ENCODE data around the gene NXPH4. TPM values are rescaled to one million over a fixed set of nuclear protein-coding genes. Genes with fewer than 3 reads are reported as not detected.

The NXPH4 gene
- total RNA-seq, 4 donors from 2014 or later: 0.21 to 5.0 (median 2.5) TPM

DNA sequence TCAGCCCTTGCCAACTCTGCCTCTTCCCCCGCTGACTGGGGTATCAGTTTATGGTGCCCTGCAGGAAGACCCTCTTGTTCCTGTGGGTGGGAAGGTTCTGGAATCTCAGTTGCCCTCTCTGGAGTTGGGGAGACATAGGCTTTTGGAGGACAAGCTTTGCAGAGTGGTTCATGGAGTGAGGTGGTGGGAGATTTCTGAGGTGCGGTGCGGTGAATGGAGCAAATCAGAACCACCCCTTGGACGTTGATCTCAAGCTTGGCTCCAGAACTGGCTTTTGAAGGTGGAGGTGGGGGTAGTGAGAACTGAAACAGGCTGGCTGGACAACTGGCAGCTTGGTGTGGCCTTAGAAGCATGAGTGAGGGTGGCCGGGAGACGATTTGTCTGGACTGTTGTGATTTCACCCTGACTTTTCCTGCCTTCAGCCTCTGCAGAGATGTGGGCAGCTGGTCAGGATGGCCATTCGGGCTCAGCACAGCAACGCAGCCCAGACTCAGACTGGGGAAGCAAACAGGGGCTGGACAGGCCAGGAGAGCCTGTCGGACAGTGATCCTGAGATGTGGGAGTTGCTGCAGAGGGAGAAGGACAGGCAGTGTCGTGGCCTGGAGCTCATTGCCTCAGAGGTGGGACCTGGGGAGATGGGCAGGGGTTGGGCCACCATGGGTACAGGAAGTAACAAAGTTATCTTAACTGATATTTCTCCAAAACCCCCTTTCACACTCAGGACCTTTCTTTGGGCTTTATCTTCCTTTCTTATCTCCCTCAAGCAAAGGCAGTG is 14.0 kb downstream of the NXPH4 start:
- H3K27me3 ChIP-seq: peaks cover 0 to 24% (median 4%) of the 10 kb centered on the region in 4 donors
- peak overlapping the region; percentile 74 to 85 (median 78) for H3K27ac ChIP-seq
- peaks cover 15 to 43% (median 31%) of the 10 kb centered on the region in 3 donors for H3K36me3 ChIP-seq
- H3K4me1 ChIP-seq: peaks cover 25 to 91% (median 33%) of the 10 kb centered on the region in 3 donors
- intact Hi-C loops (cut with DNase I): no loop called here
- WGBS, 2 donors: 48 to 84% methylated on average over 4 to 9 of the region's 10 CpGs
- no peaks in the 10 kb centered on the region for H3K9me3 ChIP-seq
- H3K4me3 ChIP-seq: peak overlapping the region; percentile 67 to 84 (median 70)
- no peak for TF ChIP-seq POLR2A (IDR thresholded peaks at IDR 0.05)
- TF ChIP-seq CTCF (IDR thresholded peaks at IDR 0.05): no peak
- DNase-seq: no peak

- no peak for DNase-seq
- no peak overlapping the region for H3K27ac ChIP-seq
- peaks cover 33 to 91% (median 42%) of the 10 kb centered on the region in 3 donors for H3K4me1 ChIP-seq
- no peaks in the 10 kb centered on the region for H3K9me3 ChIP-seq
- no peak overlapping the region for H3K4me3 ChIP-seq
- intact Hi-C loops (cut with DNase I): no loop called here
- peaks cover 0 to 24% (median 2%) of the 10 kb centered on the region in 4 donors for H3K27me3 ChIP-seq
- 91 to 92% methylated on average over 2 to 4 of the region's 13 CpGs for WGBS, 2 donors
- no peak for TF ChIP-seq CTCF (IDR thresholded peaks at IDR 0.05)
- TF ChIP-seq POLR2A (IDR thresholded peaks at IDR 0.05): no peak
- peaks cover 15 to 43% (median 31%) of the 10 kb centered on the region in 3 donors for H3K36me3 ChIP-seq
Observed at GRCh38 chr12:57231276-57232021, 14.9 kb downstream of the NXPH4 start.

DNA sequence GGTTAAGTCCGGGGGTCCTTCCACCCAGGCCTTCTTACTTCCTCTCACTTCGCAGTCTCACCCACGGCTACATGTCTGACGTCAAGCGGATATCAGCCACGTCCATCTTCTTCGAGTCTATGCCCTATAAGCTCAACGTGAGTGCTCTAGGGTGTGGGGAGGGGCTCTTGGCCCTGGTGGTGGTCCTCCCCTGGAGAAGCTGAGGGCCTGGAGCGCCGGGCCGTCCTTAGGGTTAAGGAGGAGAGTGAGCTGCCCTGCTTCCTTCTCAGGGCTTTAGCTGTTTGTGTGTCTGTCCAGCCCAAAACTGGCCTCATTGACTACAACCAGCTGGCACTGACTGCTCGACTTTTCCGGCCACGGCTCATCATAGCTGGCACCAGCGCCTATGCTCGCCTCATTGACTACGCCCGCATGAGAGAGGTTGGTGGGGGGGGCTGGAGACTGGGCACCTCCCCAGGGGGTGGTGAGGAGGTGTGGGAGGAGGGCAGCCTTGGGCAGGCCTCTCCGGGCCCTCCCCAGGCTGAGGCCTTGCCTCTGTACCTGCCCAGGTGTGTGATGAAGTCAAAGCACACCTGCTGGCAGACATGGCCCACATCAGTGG is 15.7 kb downstream of the NXPH4 start:
- peaks cover 0 to 24% (median 0%) of the 10 kb centered on the region in 4 donors for H3K27me3 ChIP-seq
- intact Hi-C loops (cut with DNase I): no loop called here
- no peak overlapping the region for H3K4me3 ChIP-seq
- H3K27ac ChIP-seq: no peak overlapping the region
- H3K9me3 ChIP-seq: no peaks in the 10 kb centered on the region
- peaks cover 15 to 43% (median 31%) of the 10 kb centered on the region in 3 donors for H3K36me3 ChIP-seq
- DNase-seq: no peak
- WGBS, 2 donors: 90 to 93% methylated on average over 6 to 14 of the region's 19 CpGs
- peaks cover 35 to 91% (median 44%) of the 10 kb centered on the region in 3 donors for H3K4me1 ChIP-seq
- TF ChIP-seq POLR2A (IDR thresholded peaks at IDR 0.05) (no peak), CTCF (IDR thresholded peaks at IDR 0.05) (no peak)

GRCh38 chr12:57233357-57234232 is 17.0 kb downstream of the NXPH4 start:
- Histone ChIP-seq H3K4me3 (no peak overlapping the region), H3K27me3 (peaks cover 0 to 38% (median 4%) of the 10 kb centered on the region in 4 donors), H3K36me3 (peaks cover 15 to 43% (median 31%) of the 10 kb centered on the region in 3 donors), H3K4me1 (peaks cover 49 to 100% (median 53%) of the 10 kb centered on the region in 3 donors), H3K9me3 (no peaks in the 10 kb centered on the region), H3K27ac (peak overlapping the region in 1 of 4 donors; percentile 36)
- DNase-seq: no peak
- intact Hi-C loops (cut with DNase I): no loop called here
- WGBS, 2 donors: 83 to 100% methylated on average over 2 to 12 of the region's 15 CpGs
- TF ChIP-seq POLR2A (IDR thresholded peaks at IDR 0.05) (no peak), CTCF (IDR thresholded peaks at IDR 0.05) (no peak)

Measured in esophagus squamous epithelium (tissue), 5 donors.